Cardiac muscle cell (in vitro differentiated cells and primary cell): ENCODE results near the gene FGFR3. TPM values are rescaled to one million over a fixed set of nuclear protein-coding genes. Genes with fewer than 3 reads are reported as not detected.

ENCODE experiments used
- DNase-seq, 2 donors: peaks; one replicate each; pipeline versions ENCODE4 v3.0.0 to v3.0.0-alpha.2; 2010 to 2017; ENCODE audit warnings: low read depth in 1 of 2, low spot score in 1 of 2
- H3K27ac ChIP-seq: fragments of 200-600 bp; sonication (generic); 2 replicates; pipeline ENCODE4 v1.5.1; 2016
- H3K27me3 ChIP-seq: fragments of 200-600 bp; sonication (generic); 2 replicates; pipeline ENCODE4 v1.6.0; 2016; ENCODE audit warnings: control low read depth
- H3K36me3 ChIP-seq: fragments of 200-600 bp; sonication (generic); 2 replicates; pipeline ENCODE4 v1.5.1; 2016; ENCODE audit warnings: control low read depth
- H3K4me1 ChIP-seq: fragments of 200-600 bp; sonication (generic); 2 replicates; pipeline ENCODE4 v1.8.1; 2017; ENCODE audit warnings: low read depth, mild to moderate bottlenecking, mixed run types
- H3K4me3 ChIP-seq: fragments of 200-600 bp; sonication (generic); 2 replicates; pipeline ENCODE4 v1.5.1; 2016; ENCODE audit warnings: mild to moderate bottlenecking
- H3K9me3 ChIP-seq: fragments of 200-600 bp; sonication (generic); 2 replicates; pipeline ENCODE4 v1.5.1; 2017; ENCODE audit warnings: low read depth, mild to moderate bottlenecking, control low read depth
- CTCF ChIP-seq: IDR thresholded peaks from 2 replicates; pipeline ENCODE4 v1.5.1; 2012; ENCODE audit warnings: low read depth, mild to moderate bottlenecking, low read length
- polyA plus RNA-seq: library from polyadenylated mRNA; unstranded; fragments of >200 nt; fragmentation: Nextera tagmentation; extraction: Ambion mirVana; gene quantifications from 2 replicates; pipeline ENCODE4 v1.2.1, GENCODE V29; 2016
- total RNA-seq: library from RNA; depleted of rRNA; stranded (reverse); fragments of >200 nt; gene quantifications from 2 replicates; pipeline ENCODE4 v1.2.3, GENCODE V29; 2016

FGFR3 gene
- total and polyA plus RNA-seq, 2 experiments from 2014 or later: 39.2 to 47.3 TPM

GRCh38 chr4:1797298-1797860 lies 4.3 kb downstream of the FGFR3 start:
- peak in 1 of 2 donors; percentile 25 for DNase-seq
- no peak overlapping the region for H3K27ac ChIP-seq

GRCh38 chr4:1797861-1798579 lies 4.9 kb downstream of the FGFR3 start:
- Histone ChIP-seq H3K4me3 (no peak overlapping the region), H3K27me3 (no peaks in the 10 kb centered on the region)
- no peak for TF ChIP-seq CTCF

More at GRCh38 chr4:1797298-1797860, 4.3 kb downstream of the FGFR3 start:
- no peaks in the 10 kb centered on the region for H3K9me3 ChIP-seq
- H3K27me3 ChIP-seq: no peaks in the 10 kb centered on the region
- H3K36me3 ChIP-seq: no peaks in the 10 kb centered on the region
- peaks cover 14% of the 10 kb centered on the region for H3K4me1 ChIP-seq
- TF ChIP-seq CTCF: no peak
- H3K4me3 ChIP-seq: no peak overlapping the region

GRCh38 chr4:1798580-1799386 lies 5.7 kb downstream of the FGFR3 start:
- Histone ChIP-seq H3K36me3 (no peaks in the 10 kb centered on the region), H3K4me1 (peaks cover 14% of the 10 kb centered on the region), H3K4me3 (no peak overlapping the region), H3K9me3 (no peaks in the 10 kb centered on the region), H3K27me3 (no peaks in the 10 kb centered on the region), H3K27ac (no peak overlapping the region)
- no peak for DNase-seq
- TF ChIP-seq CTCF: no peak

More at GRCh38 chr4:1797861-1798579, 4.9 kb downstream of the FGFR3 start:
- no peaks in the 10 kb centered on the region for H3K9me3 ChIP-seq
- DNase-seq: no peak
- H3K27ac ChIP-seq: no peak overlapping the region
- peaks cover 14% of the 10 kb centered on the region for H3K4me1 ChIP-seq
- no peaks in the 10 kb centered on the region for H3K36me3 ChIP-seq

- no peak overlapping the region for H3K27ac ChIP-seq
- no peaks in the 10 kb centered on the region for H3K36me3 ChIP-seq
- H3K4me3 ChIP-seq: no peak overlapping the region
- no peaks in the 10 kb centered on the region for H3K27me3 ChIP-seq
- no peaks in the 10 kb centered on the region for H3K9me3 ChIP-seq
- peaks cover 14% of the 10 kb centered on the region for H3K4me1 ChIP-seq
- no peak for DNase-seq
- no peak for TF ChIP-seq CTCF
Measured at GRCh38 chr4:1799387-1800375, 6.6 kb downstream of the FGFR3 start.

GRCh38 chr4:1800805-1801204 lies 7.7 kb downstream of the FGFR3 start:
- no peak overlapping the region for H3K4me3 ChIP-seq
- H3K4me1 ChIP-seq: peaks cover 14% of the 10 kb centered on the region
- H3K9me3 ChIP-seq: no peaks in the 10 kb centered on the region

More at GRCh38 chr4:1800805-1801204, 7.7 kb downstream of the FGFR3 start:
- TF ChIP-seq CTCF: no peak
- H3K27me3 ChIP-seq: no peaks in the 10 kb centered on the region
- no peak overlapping the region for H3K27ac ChIP-seq
- no peak for DNase-seq
- peaks cover 1% of the 10 kb centered on the region for H3K36me3 ChIP-seq
